Brain microvascular endothelial cell (primary cell): ENCODE data around the gene ADISSP.

Experiments used
- DNase-seq: peaks from one replicate; pipeline ENCODE4 v3.0.0-alpha.2; 2020
- H3K27ac ChIP-seq: fragments of 250-450 bp; sonication (Bioruptor Pico); 2 replicates; pipeline ENCODE4 v1.5.1; 2020; ENCODE audit warnings: mild to moderate bottlenecking, moderate library complexity
- H3K27me3 ChIP-seq: fragments of 250-450 bp; sonication (Bioruptor Pico); replicated peaks from 2 replicates; pipeline ENCODE4 v1.5.1; 2020; ENCODE audit warnings: mild to moderate bottlenecking
- H3K36me3 ChIP-seq: fragments of 250-450 bp; sonication (Bioruptor Pico); replicated peaks from 2 replicates; pipeline ENCODE4 v1.5.1; 2020; ENCODE audit warnings: mild to moderate bottlenecking
- H3K4me3 ChIP-seq: 2 replicates; pipeline ENCODE4 v1.5.1; 2011; ENCODE audit warnings: low read depth, mild to moderate bottlenecking, control low read depth, low read length, moderate library complexity
- in situ Hi-C: cut with HindIII; loops from 2 replicates; pipeline ENCODE4 v1.10.0; 2017; ENCODE audit warnings: low sequenced_read_pairs, low pct_ligation_motif_present
- TF ChIP-seq, protein P1 (sequence below): IDR thresholded peaks from 2 replicates; pipeline ENCODE4 v1.5.1; 2011; ENCODE audit warnings: low read depth, mild to moderate bottlenecking, moderate library complexity, low read length, control low read depth, inconsistent platforms; ENCODE audit errors: missing control alignments

The ADISSP gene

DNA sequence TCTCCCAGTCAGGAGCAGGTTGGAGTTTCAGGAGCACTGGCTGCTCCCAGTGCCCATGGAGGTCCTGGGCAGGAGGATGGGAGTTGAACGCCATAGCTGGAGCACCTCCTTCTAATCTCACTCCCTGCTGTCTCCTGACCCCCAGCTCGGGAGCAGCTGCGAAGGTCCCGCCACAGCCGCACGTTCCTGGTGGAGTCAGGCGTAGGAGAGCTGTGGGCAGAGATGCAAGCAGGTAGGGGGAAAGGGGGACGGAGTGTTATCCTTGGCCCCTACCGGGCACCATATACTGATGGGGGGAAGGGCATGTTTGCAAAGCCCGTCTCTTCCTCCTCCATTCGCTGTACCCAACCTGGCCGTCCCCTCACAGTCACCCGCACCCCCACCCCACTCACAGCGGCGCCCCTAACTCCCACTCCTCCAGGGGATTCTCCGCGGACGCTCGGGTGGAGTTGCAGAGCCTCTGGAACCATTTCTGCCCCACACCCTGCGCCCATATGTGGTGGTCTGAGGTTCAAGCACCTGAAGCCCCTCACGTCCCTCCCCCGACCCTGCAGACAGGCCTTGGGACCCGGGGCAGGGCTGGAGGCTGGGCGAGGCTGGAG lies 18.4 kb downstream of the ADISSP start:
- DNase-seq = no peak
- no peaks in the 10 kb centered on the region for H3K36me3 ChIP-seq
- no peaks in the 10 kb centered on the region for H3K27me3 ChIP-seq
- H3K4me3 ChIP-seq = no peak overlapping the region
- TF ChIP-seq, protein P1, sequence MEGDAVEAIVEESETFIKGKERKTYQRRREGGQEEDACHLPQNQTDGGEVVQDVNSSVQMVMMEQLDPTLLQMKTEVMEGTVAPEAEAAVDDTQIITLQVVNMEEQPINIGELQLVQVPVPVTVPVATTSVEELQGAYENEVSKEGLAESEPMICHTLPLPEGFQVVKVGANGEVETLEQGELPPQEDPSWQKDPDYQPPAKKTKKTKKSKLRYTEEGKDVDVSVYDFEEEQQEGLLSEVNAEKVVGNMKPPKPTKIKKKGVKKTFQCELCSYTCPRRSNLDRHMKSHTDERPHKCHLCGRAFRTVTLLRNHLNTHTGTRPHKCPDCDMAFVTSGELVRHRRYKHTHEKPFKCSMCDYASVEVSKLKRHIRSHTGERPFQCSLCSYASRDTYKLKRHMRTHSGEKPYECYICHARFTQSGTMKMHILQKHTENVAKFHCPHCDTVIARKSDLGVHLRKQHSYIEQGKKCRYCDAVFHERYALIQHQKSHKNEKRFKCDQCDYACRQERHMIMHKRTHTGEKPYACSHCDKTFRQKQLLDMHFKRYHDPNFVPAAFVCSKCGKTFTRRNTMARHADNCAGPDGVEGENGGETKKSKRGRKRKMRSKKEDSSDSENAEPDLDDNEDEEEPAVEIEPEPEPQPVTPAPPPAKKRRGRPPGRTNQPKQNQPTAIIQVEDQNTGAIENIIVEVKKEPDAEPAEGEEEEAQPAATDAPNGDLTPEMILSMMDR = no peak
- no peak overlapping the region for H3K27ac ChIP-seq
- in situ Hi-C loops = no loop called here

DNA sequence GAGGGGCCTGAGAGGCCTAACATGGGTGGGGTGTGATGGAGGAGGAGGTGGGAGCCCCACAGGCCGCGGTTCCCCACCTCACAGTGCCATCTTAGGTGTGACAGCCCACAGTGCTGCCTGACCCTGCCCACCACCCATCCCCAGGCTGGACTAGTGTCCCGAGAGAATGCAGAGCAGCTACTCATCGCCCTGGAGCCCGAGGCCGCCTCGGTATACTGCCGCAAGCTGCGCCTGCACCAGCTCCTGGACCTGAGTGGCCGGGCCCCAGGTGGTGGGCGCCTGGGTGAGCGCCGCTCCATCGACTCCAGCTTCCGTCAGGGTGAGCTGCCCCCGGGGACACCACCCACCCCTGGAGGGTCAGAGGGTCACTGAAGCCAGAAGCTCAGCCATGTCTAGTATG lies 19.5 kb downstream of the ADISSP start:
- Histone ChIP-seq H3K4me3 (no peak overlapping the region), H3K27ac (no peak overlapping the region), H3K36me3 (no peaks in the 10 kb centered on the region), H3K27me3 (no peaks in the 10 kb centered on the region)
- in situ Hi-C loops = no loop called here
- TF ChIP-seq, protein P1 = no peak
- DNase-seq = no peak

DNA sequence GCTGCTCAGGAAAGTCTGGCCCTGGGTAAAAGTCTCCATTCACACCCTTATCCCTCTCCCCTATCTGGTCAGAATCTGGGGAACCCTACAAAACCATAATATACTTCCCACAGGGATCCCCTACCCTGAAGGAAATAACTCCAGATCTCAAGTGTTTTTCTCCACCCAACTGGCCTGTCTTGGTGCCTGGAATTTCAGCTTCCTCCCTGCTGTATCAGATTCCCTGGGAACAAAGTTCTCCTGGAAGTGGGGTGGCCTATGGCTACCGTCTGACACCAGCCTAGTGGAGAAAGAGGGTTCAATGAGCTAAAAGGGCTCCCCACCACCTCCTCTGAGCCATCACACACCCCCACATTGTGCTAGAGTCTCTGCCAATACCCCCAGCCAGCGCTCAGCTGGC lies 20.1 kb downstream of the ADISSP start:
- Histone ChIP-seq H3K36me3 (no peaks in the 10 kb centered on the region), H3K4me3 (no peak overlapping the region), H3K27ac (no peak overlapping the region), H3K27me3 (no peaks in the 10 kb centered on the region)
- TF ChIP-seq, protein P1 = no peak
- no peak for DNase-seq
- in situ Hi-C loops = no loop called here

DNA sequence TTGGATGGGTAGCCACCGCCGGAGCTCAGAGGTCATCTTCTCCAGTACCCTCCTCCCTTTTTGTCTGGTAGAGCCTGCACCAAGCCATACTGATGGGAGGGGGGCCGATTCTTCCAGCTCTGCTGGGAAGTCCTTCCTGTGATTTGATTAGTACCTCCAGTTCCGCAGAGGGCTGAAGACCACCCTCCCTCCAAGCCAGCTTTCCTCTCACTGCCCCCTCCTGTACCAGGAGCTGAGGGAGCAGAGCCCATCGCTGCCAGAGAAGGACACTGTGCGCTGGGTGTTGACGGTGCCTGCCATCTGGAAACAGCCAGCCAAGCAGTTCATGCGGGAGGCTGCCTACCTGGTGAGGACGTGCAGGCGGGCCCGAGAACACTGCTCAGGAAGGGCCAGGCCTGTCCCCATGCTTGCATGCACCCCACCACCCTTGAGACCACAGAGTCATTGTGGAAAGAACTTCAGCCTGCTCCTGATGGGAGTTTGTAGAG lies 21.8 kb downstream of the ADISSP start:
- TF ChIP-seq, protein P1 = no peak
- H3K27me3 ChIP-seq = no peaks in the 10 kb centered on the region
- H3K36me3 ChIP-seq = no peaks in the 10 kb centered on the region
- no peak overlapping the region for H3K4me3 ChIP-seq
- no peak overlapping the region for H3K27ac ChIP-seq
- in situ Hi-C loops = no loop called here
- no peak for DNase-seq

DNA sequence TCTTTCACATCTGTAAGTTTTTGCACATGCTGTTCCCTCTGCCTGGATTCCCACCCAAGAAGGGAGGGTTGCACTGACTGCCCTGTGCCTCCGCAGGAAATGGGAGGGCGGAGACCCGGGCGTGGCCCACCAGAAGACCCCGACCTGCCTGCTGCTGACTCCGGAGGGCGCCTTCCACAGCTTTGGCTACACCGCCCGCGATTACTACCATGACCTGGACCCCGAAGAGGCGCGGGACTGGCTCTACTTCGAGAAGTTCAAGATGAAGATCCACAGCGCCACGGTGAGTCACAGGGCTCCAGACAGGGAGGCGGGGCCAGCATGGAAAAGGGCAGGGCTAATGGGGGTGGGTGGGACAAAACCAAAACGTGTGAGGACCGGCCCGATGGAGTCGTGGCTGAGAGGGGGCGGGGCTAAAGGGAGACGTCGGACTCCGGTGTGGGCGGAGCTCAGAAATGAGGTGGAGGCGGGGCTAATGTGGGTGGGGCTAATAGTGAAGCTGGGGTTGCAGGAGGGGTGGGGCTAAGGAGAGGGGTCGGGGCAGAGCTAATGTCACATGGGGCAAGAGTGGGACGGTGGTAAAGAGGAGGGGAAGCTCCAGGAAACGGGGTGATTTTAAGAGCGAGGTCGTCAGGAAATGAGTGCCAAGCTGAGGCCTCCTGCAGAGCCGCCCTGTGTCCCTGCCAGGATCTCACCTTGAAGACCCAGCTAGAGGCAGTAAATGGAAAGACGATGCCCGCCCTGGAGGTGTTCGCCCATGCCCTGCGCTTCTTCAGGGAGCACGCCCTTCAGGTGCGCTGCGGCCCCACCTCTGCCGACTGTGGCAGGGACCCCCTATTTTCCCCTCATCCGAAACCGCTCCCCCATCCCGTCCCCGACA lies 22.5 kb downstream of the ADISSP start:
- in situ Hi-C loops = no loop called here
- peak; percentile 13 for DNase-seq
- H3K27me3 ChIP-seq = no peaks in the 10 kb centered on the region
- H3K4me3 ChIP-seq = peak overlapping the region; percentile 6
- H3K27ac ChIP-seq = no peak overlapping the region
- no peaks in the 10 kb centered on the region for H3K36me3 ChIP-seq
- TF ChIP-seq, protein P1 = no peak

DNA sequence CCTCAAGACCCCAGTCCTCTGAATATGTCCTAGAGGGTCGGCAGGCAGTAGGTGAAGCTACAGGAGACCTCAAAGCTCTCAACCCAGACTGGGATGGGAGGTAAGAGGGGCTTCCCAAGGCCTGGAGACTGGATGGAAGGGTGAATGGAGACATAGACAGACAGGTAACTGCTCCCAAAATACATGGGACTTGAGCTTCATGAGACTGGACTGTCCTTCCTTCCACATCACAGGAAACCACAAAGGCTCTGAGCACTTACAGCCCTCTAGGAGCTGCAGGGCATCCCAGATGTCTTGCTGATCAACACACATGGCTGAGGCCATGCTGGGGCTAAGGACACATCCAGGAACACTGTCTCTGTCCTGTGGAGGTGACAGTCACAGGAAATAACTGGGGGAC lies 23.5 kb downstream of the ADISSP start:
- in situ Hi-C loops = no loop called here
- no peak for DNase-seq
- no peaks in the 10 kb centered on the region for H3K27me3 ChIP-seq

More for the DNA sequence above, 23.5 kb downstream of the ADISSP start:
- Histone ChIP-seq H3K36me3 (no peaks in the 10 kb centered on the region), H3K27ac (no peak overlapping the region), H3K4me3 (no peak overlapping the region)
- TF ChIP-seq, protein P1 = no peak
